NCI-H226 (cell line): ENCODE results near the gene SORD.
A peak's percentile ranks its signal among the peaks of the same experiment; 100 is the strongest.
"Not testable (repeated sequence)": the region's sequence is repeated elsewhere in the genome, so short reads cannot be mapped to it uniquely, and the experiment has no call there.

Experiments
- DNase-seq: peaks from one replicate; pipeline ENCODE4 v3.0.0-alpha.2; 2015

SORD gene

GRCh38 chr15:45025627-45026026 is 2.6 kb downstream of the SORD start:
- DNase-seq: not testable (repeated sequence)

DNA sequence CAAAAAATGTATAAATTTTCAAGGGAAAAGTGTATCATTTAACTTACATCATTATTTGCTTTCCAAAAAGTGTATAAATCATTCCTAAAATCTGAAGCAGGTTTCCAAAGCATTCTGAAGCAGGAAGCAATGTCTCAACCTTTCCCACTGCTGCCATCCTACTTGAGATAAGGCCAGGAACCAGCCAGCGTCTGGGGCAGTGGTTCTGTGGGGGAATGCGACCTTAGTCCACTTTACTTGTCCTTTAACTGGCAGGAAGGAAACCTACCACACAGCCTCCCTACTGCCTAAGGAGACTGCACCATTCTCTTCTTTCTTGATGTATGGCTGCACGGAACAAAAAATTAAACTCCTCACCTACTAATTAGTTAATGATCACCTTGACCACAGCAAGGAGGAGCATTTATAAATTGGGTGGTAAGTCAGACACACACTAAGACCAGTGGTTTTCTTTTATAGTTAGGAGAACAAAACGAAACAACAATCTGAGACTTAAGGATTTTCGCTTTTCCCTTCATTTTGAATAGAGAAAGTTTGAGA is 3.7 kb downstream of the SORD start:
- DNase-seq: no peak

- DNase-seq: no peak
These were observed 4.2 kb downstream of the SORD start for GRCh38 chr15:45027220-45027619.

DNA sequence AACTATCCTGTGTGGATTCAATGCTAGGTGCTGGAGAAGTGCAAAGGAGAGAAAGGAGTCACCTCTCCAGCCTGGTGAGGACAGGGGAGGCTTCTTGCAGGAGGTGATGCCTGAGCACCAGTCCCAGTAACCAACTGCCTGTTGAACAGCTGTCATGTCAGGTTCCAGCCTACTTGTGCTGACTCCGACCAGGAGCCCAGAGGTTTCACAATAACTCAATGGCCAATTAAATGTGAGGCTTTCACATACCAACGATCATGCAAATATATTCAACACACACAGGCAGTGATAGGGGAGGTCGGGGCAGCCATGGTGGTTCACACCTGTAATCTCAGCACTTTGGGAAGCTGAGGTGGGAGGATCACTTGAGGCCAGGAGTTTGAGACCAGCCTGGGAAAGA is 7.7 kb downstream of the SORD start:
- no peak for DNase-seq

- not testable (repeated sequence) for DNase-seq
These were observed 8.6 kb downstream of the SORD start for GRCh38 chr15:45031522-45032028.

DNA sequence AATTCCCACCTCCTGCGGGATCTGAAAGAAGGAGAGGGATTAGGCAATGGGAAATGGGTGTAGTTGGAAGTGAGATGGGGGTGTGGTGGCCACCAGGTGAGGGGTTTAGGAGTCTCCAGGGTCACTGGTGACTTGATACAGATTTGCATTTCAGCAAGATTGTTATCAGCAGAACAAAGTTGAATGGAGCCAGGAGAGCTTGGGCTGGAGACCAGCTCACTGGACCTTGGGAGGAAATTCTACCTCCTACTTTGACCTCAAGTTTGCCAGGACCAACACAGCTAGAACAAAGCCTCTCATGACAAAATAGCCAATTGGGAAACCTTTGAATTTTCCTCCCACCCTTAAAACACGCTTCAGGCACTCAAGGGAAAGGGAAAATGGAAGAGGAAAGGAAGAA is 9.5 kb downstream of the SORD start:
- not testable (repeated sequence) for DNase-seq

DNA sequence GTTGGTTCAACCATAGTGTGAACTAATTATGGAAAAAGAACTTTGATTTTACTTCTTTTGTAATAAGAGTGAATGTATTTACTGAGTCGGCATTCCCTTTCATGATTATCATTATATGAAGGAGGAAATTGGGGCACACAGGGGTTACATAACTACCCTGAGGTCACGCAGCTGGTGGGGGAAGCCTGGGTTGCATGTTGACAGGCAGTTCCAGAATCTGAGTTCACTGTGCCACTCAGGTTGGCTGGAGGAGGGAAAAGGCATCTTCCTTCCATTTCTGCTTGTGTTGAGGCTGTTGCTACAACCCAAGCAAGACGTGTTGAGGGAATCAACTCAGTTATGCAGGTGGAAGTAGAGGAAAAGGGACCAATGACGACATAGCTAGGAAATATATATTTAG is 11.1 kb downstream of the SORD start:
- not testable (repeated sequence) for DNase-seq

GRCh38 chr15:45034600-45035375 is 11.8 kb downstream of the SORD start:
- not testable (repeated sequence) for DNase-seq

DNA sequence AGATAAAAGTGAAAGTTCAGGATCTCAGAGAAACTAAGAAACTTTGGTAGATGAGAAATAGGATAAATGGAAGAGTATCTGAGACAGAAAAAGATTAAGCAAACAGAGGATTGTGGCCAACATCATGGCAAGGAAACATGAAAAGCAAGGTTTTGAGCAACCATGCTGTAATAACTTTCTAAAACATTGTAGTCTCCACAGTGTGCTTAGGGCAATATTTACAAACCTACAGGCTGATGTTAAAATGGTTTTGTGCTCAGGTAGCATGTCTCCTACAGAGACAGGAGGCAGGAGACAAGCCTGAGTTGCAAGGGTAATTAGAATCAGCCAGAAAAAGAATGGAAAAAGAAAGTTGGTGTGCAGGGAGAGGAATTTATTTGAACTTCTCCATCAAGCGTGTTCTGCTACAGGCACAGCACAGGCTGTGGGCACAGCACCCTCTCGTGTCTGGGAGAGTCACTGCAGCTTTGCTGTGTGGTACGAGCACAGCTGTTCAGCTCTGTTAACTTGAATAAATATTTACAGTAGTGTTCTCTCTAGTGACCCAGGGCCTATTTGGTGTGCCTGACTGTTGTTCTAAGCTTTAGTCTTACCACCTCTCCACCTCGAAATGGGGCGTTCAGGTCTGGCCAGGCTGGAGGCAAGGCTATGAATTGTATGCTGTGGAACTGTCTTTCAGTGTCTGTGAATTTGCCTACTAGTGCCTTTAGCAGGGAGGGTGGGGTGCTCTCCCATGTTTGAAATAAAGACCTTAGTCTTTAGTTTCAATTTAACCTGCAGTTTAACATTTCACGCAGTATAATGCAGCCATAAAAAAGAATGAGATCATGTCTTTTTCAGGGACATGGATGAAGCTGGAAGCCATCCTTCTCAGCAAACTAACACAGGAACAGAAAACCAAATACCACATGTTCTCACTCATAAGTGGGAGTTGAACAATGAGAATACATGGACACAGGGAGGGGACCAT is 14.1 kb downstream of the SORD start:
- DNase-seq: peak; percentile 42

DNA sequence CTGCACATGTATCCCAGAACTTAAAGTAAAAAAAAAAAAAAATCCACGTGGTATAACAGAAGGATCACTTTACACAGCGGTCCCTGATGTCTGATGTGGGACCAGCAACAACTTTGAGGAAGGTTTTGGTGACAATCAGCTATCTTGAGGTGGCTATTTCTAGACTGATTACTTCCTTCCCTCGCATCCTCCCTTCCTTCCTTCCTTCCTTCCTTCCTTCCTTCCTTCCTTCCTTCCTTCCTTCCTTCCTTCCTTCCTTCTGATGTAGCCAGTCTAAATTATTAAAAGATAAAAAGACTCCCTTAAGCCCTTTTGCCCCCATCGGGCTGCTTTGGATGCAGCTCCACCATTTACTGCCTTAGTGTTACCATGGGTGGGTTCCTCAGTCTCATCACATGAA is 14.9 kb downstream of the SORD start:
- DNase-seq: no peak

DNA sequence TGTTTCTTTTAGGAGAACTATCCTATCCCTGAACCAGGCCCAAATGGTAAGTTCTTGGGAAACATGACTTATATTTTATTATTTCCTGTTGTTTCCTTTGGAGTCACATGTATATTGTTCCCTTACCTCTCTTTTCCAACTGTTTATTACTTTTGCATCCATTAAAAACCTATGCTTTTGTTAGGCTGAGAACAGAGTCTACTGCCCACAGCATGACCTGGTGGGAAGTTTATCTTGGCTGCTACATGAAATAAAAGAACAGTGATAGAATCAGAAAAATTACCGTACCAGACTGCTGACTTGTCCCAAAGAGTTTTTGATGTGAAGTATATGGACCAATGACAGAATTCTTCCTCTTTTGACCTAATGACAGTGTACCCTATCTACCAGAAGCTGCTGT is 17.4 kb downstream of the SORD start:
- DNase-seq: not testable (repeated sequence)

DNA sequence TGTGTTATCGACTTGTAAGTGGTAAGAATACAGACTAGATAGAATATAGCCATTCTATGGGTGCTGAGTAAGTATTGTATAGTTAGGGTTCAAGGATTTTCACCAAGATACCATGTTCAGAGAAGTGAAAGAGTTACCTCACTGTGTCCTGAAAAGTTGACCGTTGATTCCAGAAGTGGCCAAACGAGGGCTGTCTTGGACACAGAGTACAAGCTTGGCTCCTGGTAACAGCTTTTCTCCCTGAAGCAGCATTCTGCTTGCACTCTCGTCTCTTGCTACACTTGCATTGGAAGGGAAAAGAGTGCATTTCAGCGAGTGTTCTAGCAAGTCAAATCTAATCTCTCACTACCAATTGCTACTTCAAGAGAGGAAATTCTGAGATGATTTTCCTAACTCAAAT is 18.5 kb downstream of the SORD start:
- DNase-seq: not testable (repeated sequence)

GRCh38 chr15:45042859-45043258 is 19.9 kb downstream of the SORD start:
- DNase-seq: not testable (repeated sequence)

- not testable (repeated sequence) for DNase-seq
These were observed 21.3 kb downstream of the SORD start for GRCh38 chr15:45044270-45044669.

DNA sequence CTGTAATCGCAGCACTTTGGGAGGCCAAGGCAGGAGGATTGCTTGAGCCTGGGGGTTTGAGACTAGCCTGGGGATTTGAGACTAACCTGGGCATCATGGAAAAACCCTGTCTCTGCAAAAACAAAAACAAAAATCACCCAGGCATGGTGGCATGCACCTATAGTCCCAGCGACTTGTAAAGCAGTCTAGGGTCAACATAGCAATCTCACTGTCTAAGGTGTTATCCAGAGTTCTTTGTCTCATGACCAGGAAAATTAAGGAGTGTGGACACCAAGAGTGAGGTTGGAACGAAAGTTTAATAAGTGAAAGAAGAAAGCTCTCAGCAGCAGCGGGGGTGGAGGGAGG is 25.4 kb downstream of the SORD start:
- DNase-seq: not testable (repeated sequence)

DNA sequence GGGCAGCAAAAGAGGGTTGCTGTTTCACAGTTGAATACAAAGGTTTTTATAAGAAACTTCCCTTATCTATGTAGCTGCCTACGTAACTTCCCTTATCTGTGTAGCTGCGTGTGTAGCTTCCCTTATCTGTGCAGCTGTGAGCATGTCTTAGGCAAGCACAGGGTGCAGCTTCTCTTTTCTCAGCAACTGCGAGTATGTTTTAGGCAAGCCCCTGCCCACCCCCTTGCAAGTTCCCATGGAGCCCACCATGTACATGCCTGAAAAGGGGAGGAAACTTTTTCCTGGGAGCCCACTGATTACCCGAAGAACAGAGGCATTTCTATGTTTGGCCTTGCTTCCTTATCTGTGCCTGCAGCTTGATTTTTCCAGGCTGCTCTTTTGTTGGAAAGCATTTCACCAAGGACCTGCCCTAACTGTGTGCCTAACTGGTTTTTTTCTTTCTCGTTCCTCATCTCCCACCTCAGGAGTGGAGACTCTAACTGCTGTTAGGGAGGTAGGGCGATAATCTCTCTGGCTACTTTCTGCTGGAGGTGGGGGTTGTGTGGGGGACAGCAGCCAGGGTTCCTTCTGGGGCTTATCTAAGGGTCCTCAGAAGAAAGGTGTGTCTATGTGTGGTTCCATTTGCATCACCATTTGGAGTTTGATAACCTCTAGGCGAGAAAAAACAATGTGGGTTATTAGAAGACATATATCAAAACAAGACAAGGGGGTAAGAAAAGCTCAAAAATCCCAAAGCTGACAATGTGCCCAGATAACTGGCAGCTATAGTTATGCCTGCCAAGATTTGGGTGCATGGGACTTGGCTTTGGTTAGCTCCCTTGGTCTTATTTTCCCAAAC is 26.0 kb downstream of the SORD start:
- DNase-seq: peak; percentile 92

- DNase-seq: no peak
These were observed 27.6 kb downstream of the SORD start for GRCh38 chr15:45050587-45050986.

GRCh38 chr15:45052676-45053075 is 29.7 kb downstream of the SORD start:
- DNase-seq: not testable (repeated sequence)

DNA sequence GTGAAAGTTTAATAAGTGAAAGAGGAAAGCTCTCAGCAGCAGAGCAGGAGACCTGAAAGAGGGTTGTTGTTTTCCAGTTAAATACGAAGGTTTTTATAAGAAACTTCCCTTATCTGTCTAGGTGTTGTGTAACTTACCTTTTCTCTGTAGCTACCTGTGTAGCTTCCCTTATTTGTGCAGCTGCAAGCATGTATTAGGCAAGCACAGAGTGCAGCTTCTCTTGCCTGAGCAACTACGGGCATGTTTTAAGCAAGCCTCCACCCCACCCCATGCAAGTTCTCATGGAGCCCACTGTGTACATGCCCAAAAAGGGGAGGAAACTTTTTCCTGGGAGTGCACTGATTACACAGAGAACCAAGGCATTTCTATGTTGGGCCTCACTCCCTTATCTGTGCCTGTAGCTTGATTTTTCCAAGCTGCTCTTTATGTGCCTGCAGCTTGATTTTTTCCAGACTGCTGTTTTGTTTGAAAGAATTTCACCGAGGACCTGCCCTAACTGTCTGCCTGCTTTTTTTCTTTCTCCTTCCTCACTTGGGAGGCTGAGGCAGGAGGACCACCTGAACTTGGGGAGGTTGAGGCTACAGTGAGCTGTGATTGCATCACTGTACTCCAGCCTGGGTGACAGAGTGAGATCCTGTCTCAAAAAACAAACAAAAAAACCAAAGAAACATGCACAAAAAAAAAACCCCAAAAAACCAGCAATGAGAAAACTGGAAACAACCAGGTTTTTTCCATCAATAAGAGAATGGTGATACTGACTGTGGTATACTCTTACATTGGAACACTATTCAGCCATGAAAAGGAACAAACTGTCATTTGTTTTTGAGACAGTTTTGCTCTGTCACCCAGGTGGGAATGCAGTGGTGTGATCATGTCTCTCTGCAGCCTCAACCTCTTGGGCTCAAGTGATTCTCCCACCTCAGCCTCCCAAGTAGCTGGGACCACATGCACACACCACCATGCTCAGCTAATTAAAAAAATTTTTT is 36.0 kb downstream of the SORD start:
- DNase-seq: not testable (repeated sequence)

- DNase-seq: not testable (repeated sequence)
These were observed 39.3 kb downstream of the SORD start for GRCh38 chr15:45062301-45062700.

DNA sequence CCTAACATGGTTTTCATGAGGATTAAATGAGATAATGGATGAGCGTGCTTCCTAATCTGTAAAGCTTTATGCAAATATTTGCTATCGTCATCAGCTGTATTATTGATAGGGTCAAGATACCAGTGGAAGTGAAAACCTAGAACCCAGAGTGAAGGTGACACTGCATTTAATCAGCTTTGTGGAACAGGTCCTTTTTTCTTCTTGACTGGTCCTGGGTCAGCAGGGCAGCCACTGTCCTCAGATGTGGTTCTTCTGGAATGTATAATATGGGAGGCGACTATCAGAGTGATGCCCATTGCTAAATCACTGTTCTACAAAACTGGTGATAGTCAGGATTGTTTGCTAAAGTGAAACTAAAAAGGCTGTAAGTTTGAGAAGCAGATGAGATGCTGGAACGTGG is 41.4 kb downstream of the SORD start:
- DNase-seq: peak; percentile 21
